ENCODE measurements around the gene ANKS1B. TPM values are rescaled to one million over a fixed set of nuclear protein-coding genes. Genes with fewer than 3 reads are reported as not detected.

ANKS1B gene
- total RNA-seq, 1 experiment from 2014 or later: 0.54 TPM

DNA sequence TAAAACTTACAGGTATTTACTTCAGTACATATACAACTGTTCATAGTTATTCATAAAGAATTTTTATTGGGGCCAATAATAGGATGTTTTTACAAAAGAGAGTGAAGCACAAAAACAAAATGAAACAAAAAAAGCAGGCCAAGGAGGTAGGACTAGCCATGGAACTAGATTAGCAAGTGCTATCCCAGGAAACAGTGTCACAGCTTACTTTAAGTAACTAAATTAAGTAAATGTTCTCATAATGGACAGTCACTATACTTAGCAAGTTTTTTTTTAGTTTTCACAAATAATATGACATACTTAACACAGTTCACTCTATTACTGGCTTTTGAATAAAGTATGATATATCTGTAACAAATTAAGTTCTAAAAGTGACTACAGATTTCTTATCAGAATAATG lies 213.1 kb downstream of the ANKS1B start:
- ATAC-seq (no peak), DNase-seq (ENCODE audit: low read depth, low spot score) (no peak)
- Histone ChIP-seq H3K36me3 (ENCODE audit: control insufficient read depth in 1 of 2, insufficient read depth in 2 of 2, low read length in 2 of 2) (no peaks in the 10 kb centered on the region), H3K4me2 (ENCODE audit: low read length) (no peak overlapping the region), H3K9me3 (ENCODE audit: control insufficient read depth in 1 of 2, insufficient read depth in 1 of 2, low read depth in 1 of 2, low read length in 2 of 2) (no peaks in the 10 kb centered on the region), H4K20me1 (ENCODE audit: insufficient read depth) (no peaks in the 10 kb centered on the region), H3K9ac (ENCODE audit: low read length) (no peak overlapping the region), H2AFZ (ENCODE audit: low read depth, low read length, poor library complexity, severe bottlenecking) (no peak overlapping the region), H3K4me3 (replicated peaks in 1 of 2; ENCODE audit: low read depth in 1 of 2, low read length in 2 of 2) (no peak overlapping the region), H3K27ac (ENCODE audit: low read depth, low read length) (no peak overlapping the region), H3K4me1 (ENCODE audit: control insufficient read depth in 1 of 2, insufficient read depth in 2 of 2, low read length in 2 of 2) (no peaks in the 10 kb centered on the region), H3K9me2 (ENCODE audit: insufficient read depth) (no peaks in the 10 kb centered on the region), H3K79me2 (ENCODE audit: insufficient read depth, low read length) (no peaks in the 10 kb centered on the region), H3K27me3 (ENCODE audit: insufficient read depth, low read length) (peaks cover 26% of the 10 kb centered on the region)
- POLR2A ChIA-PET: no interaction called here
- RAD21 ChIA-PET (ENCODE audit: low non-redundant PET in 1 of 2, low total read pairs in 2 of 2, uncharacterized antibody in 2 of 2, unreplicated experiment in 2 of 2): no interaction called here
- intact Hi-C loops (cut with micrococcal nuclease): no loop called here
- TF ChIP-seq CEBPB (IDR thresholded peaks at IDR 0.05; ENCODE audit: low read depth) (no peak), POLR2AphosphoS5 (IDR thresholded peaks at IDR 0.05; ENCODE audit: low read depth, low read length) (no peak), SP1 (IDR thresholded peaks at IDR 0.05; ENCODE audit: low read depth) (no peak), SRF (IDR thresholded peaks at IDR 0.05; ENCODE audit: low read depth) (no peak), YY1 (IDR thresholded peaks at IDR 0.05; ENCODE audit: extremely low read depth, insufficient replicate concordance, low read depth, low read length) (no peak), TCF7L2 (IDR thresholded peaks at IDR 0.05; ENCODE audit: borderline replicate concordance, extremely low read depth, insufficient read depth, insufficient read length) (no peak), POLR2A (IDR thresholded peaks at IDR 0.05; ENCODE audit: borderline replicate concordance, extremely low read depth, insufficient read depth, insufficient read length) (no peak), ZBTB33 (IDR thresholded peaks at IDR 0.05; ENCODE audit: extremely low read depth, insufficient replicate concordance, low read length) (no peak), ZFX (IDR thresholded peaks at IDR 0.05) (no peak)
- TF ChIP-seq, protein P1, sequence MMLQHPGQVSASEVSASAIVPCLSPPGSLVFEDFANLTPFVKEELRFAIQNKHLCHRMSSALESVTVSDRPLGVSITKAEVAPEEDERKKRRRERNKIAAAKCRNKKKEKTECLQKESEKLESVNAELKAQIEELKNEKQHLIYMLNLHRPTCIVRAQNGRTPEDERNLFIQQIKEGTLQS (IDR thresholded peaks at IDR 0.05): no peak
- no TSS peak for BruUV-seq (replicated peaks)
- CTCF ChIA-PET: no interaction called here

Data from HCT116 (cell line).